H9 (cell line): Measurements from ENCODE around the gene SSTR3. TPM values are rescaled to one million over a fixed set of nuclear protein-coding genes. Genes with fewer than 3 reads are reported as not detected.

Source experiments
- DNase-seq: peaks from one replicate; pipeline ENCODE4 v3.0.0-alpha.2; 2017
- H2AFZ ChIP-seq: one replicate; pipeline ENCODE4 v1.6.1; 2013; ENCODE audit warnings: mild to moderate bottlenecking, low read length, control low read depth, moderate library complexity
- H2AK5ac ChIP-seq: 2 replicates; pipeline ENCODE4 v1.6.1; 2013; ENCODE audit warnings: low read length, control low read depth, mixed read lengths; ENCODE audit not compliant: insufficient read length
- H2BK120ac ChIP-seq: one replicate; pipeline ENCODE4 v1.6.1; 2013; ENCODE audit warnings: low read depth, mild to moderate bottlenecking, low read length, control low read depth, inconsistent platforms; ENCODE audit not compliant: poor library complexity, severe bottlenecking
- H2BK12ac ChIP-seq: 2 replicates; pipeline ENCODE4 v1.6.1; 2013; ENCODE audit warnings: low read length, control low read depth, mixed read lengths, low read depth; ENCODE audit not compliant: insufficient read length
- H2BK15ac ChIP-seq: 2 replicates; pipeline ENCODE4 v1.6.1; 2013; ENCODE audit warnings: low read depth, low read length, control low read depth
- H2BK20ac ChIP-seq: one replicate; pipeline ENCODE4 v1.6.1; 2013; ENCODE audit warnings: low read depth, mild to moderate bottlenecking, low read length, control low read depth, inconsistent platforms; ENCODE audit not compliant: poor library complexity, severe bottlenecking
- H2BK5ac ChIP-seq: 2 replicates; pipeline ENCODE4 v1.6.1; 2013; ENCODE audit warnings: low read length, control low read depth, mixed read lengths; ENCODE audit not compliant: insufficient read length
- H3K14ac ChIP-seq: 2 replicates; pipeline ENCODE4 v1.6.1; 2013; ENCODE audit warnings: low read length, control low read depth; ENCODE audit not compliant: insufficient read depth
- H3K18ac ChIP-seq: 2 replicates; pipeline ENCODE4 v1.6.1; 2013; ENCODE audit warnings: low read depth, mild to moderate bottlenecking, mixed read lengths, low read length, control low read depth; ENCODE audit not compliant: insufficient read length
- H3K23ac ChIP-seq: 2 replicates; pipeline ENCODE4 v1.6.1; 2013; ENCODE audit warnings: low read length, control low read depth, mixed read lengths, low read depth; ENCODE audit not compliant: insufficient read length
- H3K23me2 ChIP-seq: 2 replicates; pipeline ENCODE4 v1.6.1; 2013; ENCODE audit warnings: low read depth, mild to moderate bottlenecking, mixed read lengths, low read length, control low read depth; ENCODE audit not compliant: insufficient read length, poor library complexity, severe bottlenecking
- H3K27ac ChIP-seq: 2 replicates; pipeline ENCODE4 v1.5.1; 2013; ENCODE audit warnings: low read length, control low read depth, mixed read lengths, low read depth; ENCODE audit not compliant: insufficient read length
- H3K27me3 ChIP-seq: 2 replicates; pipeline ENCODE4 v1.6.1; 2013; ENCODE audit warnings: low read length, control low read depth, inconsistent platforms; ENCODE audit not compliant: insufficient read depth
- H3K4ac ChIP-seq: 2 replicates; pipeline ENCODE4 v1.6.1; 2013; ENCODE audit warnings: low read depth, mild to moderate bottlenecking, control low read depth, inconsistent platforms, low read length, moderate library complexity
- H3K4me1 ChIP-seq: 2 replicates; pipeline ENCODE4 v1.6.1; 2013; ENCODE audit warnings: low read length, control low read depth, inconsistent platforms; ENCODE audit not compliant: insufficient read depth
- H3K4me2 ChIP-seq: 2 replicates; pipeline ENCODE4 v1.6.1; 2013; ENCODE audit warnings: low read length, control low read depth, mixed read lengths; ENCODE audit not compliant: insufficient read length, insufficient read depth
- H3K56ac ChIP-seq: 2 replicates; pipeline ENCODE4 v1.6.1; 2013; ENCODE audit warnings: low read depth, mild to moderate bottlenecking, mixed read lengths, low read length, control low read depth; ENCODE audit not compliant: insufficient read length
- H3K79me1 ChIP-seq: 2 replicates; pipeline ENCODE4 v1.6.1; 2013; ENCODE audit warnings: low read depth, mild to moderate bottlenecking, moderate library complexity, low read length, control low read depth, inconsistent platforms; ENCODE audit not compliant: insufficient read depth, poor library complexity, severe bottlenecking
- H3K79me2 ChIP-seq: 2 replicates; pipeline ENCODE4 v1.6.1; 2013; ENCODE audit warnings: low read length, control low read depth, inconsistent platforms; ENCODE audit not compliant: insufficient read depth
- H3K9ac ChIP-seq: 2 replicates; pipeline ENCODE4 v1.6.1; 2013; ENCODE audit warnings: low read length, control low read depth, mixed read lengths; ENCODE audit not compliant: insufficient read length; ENCODE audit errors: extremely low read depth
- H3K9me3 ChIP-seq: one replicate; pipeline ENCODE4 v1.6.1; 2013; ENCODE audit warnings: low read depth, low read length, inconsistent platforms; ENCODE audit not compliant: control insufficient read depth
- H3T11ph ChIP-seq: one replicate; pipeline ENCODE4 v1.6.1; 2013; ENCODE audit warnings: mild to moderate bottlenecking, low read length, control low read depth, inconsistent platforms
- H4K20me1 ChIP-seq: one replicate; pipeline ENCODE4 v1.6.1; 2013; ENCODE audit not compliant: control insufficient read depth, insufficient read length, insufficient read depth
- H4K5ac ChIP-seq: 2 replicates; pipeline ENCODE4 v1.6.1; 2013; ENCODE audit warnings: low read depth, mild to moderate bottlenecking, mixed read lengths, low read length, control low read depth; ENCODE audit not compliant: insufficient read length
- H4K8ac ChIP-seq: replicated peaks from 2 replicates; pipeline ENCODE4 v1.6.1; 2013; ENCODE audit warnings: low read length, control low read depth, mixed read lengths, low read depth; ENCODE audit not compliant: insufficient read length
- H4K91ac ChIP-seq: 2 replicates; pipeline ENCODE4 v1.6.1; 2013; ENCODE audit warnings: low read depth, mild to moderate bottlenecking, moderate library complexity, mixed read lengths, low read length, control low read depth; ENCODE audit not compliant: insufficient read length
- H3K27ac Mint-ChIP-seq, 3 experiments: 2 replicates in 2 of 3; 3 replicates in 1 of 3; pipeline ENCODE4 v1.8.0; 2020 to 2021; ENCODE audit warnings: mixed read lengths in 3 of 3, mild to moderate bottlenecking in 1 of 3, moderate library complexity in 1 of 3
- H3K27me3 Mint-ChIP-seq: 2 replicates; pipeline ENCODE4 v1.8.0; 2021; ENCODE audit warnings: low read depth, mild to moderate bottlenecking, moderate library complexity, mixed read lengths
- H3K36me3 Mint-ChIP-seq, 3 experiments: 2 replicates in 2 of 3; 3 replicates in 1 of 3; pipeline ENCODE4 v1.8.0; 2020 to 2021; ENCODE audit warnings: low read depth in 3 of 3, mixed read lengths in 3 of 3; ENCODE audit not compliant: insufficient read depth in 1 of 3
- H3K4me1 Mint-ChIP-seq, 2 experiments: 2 replicates each; pipeline ENCODE4 v1.8.0; 2020; ENCODE audit warnings: mixed read lengths in 2 of 2
- H3K4me3 Mint-ChIP-seq, 2 experiments: 2 replicates in 1 of 2; 3 replicates in 1 of 2; pipeline ENCODE4 v1.8.0; 2020 to 2021; ENCODE audit warnings: mild to moderate bottlenecking in 2 of 2, mixed read lengths in 2 of 2, moderate library complexity in 1 of 2
- H3K9me3 Mint-ChIP-seq, 2 experiments: 2 replicates in 1 of 2; 3 replicates in 1 of 2; pipeline ENCODE4 v1.8.0; 2020; ENCODE audit warnings: mild to moderate bottlenecking in 2 of 2, mixed read lengths in 2 of 2, moderate library complexity in 1 of 2
- CTCF ChIP-seq: fragments of 200-600 bp; sonication (generic); conservative IDR thresholded peaks from 3 replicates; pipeline ENCODE4 v1.8.0; 2021; ENCODE audit warnings: antibody characterized with exemption, mild to moderate bottlenecking
- WGBS: extraction: QIAGEN DNeasy Blood & Tissue Kit; methylation state at CpG from one replicate; pipeline ENCODE4 v1.1.7; 2013; ENCODE audit warnings: missing lambda C conversion rate, low lambda C conversion rate, mixed read lengths; ENCODE audit not compliant: insufficient read length; ENCODE audit errors: extremely low coverage; 5-methylcytosine and 5-hydroxymethylcytosine counted together
- total RNA-seq: library from RNA; stranded (reverse); gene quantifications from 2 replicates; pipeline ENCODE4 v1.2.1, GENCODE V29; 2021

The SSTR3 gene
- total RNA-seq, 1 experiment from 2014 or later = 0.68 TPM

- H3T11ph ChIP-seq = no peak overlapping the region
- peaks cover 26% of the 10 kb centered on the region for H3K27me3 Mint-ChIP-seq
- H3K27ac Mint-ChIP-seq = no peak overlapping the region
- no peak overlapping the region for H3K4ac ChIP-seq
- H3K9me3 Mint-ChIP-seq = peaks cover 0 to 8% of the 10 kb centered on the region in 2 experiments; a peak in 1 of 5 replicates
- H3K27me3 ChIP-seq = no peaks in the 10 kb centered on the region
- H3K79me1 ChIP-seq = no peaks in the 10 kb centered on the region
- H3K23ac ChIP-seq = no peak overlapping the region
- no peak overlapping the region for H3K9ac ChIP-seq
- no peaks in the 10 kb centered on the region for H3K9me3 ChIP-seq
- no peak for DNase-seq
- TF ChIP-seq CTCF = no peak
- H2AFZ ChIP-seq = no peak overlapping the region
- H3K4me1 Mint-ChIP-seq = peaks cover 5 to 21% of the 10 kb centered on the region in 2 experiments
- no peak overlapping the region for H2BK20ac ChIP-seq
- H3K4me2 ChIP-seq = no peak overlapping the region
- no peak overlapping the region for H4K8ac ChIP-seq
- peaks cover 0 to 6% (median 2%) of the 10 kb centered on the region in 3 experiments; a peak in 3 of 7 replicates for H3K36me3 Mint-ChIP-seq
- H3K56ac ChIP-seq = no peak overlapping the region
- H3K23me2 ChIP-seq = no peaks in the 10 kb centered on the region
- no peaks in the 10 kb centered on the region for H4K20me1 ChIP-seq
- H3K4me3 Mint-ChIP-seq = no peak overlapping the region
- no peak overlapping the region for H2BK15ac ChIP-seq
- H3K79me2 ChIP-seq = no peaks in the 10 kb centered on the region
- H2BK5ac ChIP-seq = no peak overlapping the region
- H3K18ac ChIP-seq = no peak overlapping the region
- H2BK120ac ChIP-seq = no peak overlapping the region
- H2BK12ac ChIP-seq = no peak overlapping the region
- H3K27ac ChIP-seq = no peak overlapping the region
- H4K5ac ChIP-seq = no peak overlapping the region
- H2AK5ac ChIP-seq = no peak overlapping the region
- WGBS = no CpG with 5 or more reads among the region's 2 CpGs
- no peak overlapping the region for H3K14ac ChIP-seq
- H3K4me1 ChIP-seq = no peaks in the 10 kb centered on the region
- no peak overlapping the region for H4K91ac ChIP-seq
These were observed 50.8 kb downstream of the SSTR3 start for GRCh38 chr22:37161443-37161842.
